Common myeloid progenitor, CD34-positive (primary cell): Measurements from ENCODE around the gene HDAC11.

Experiments
- CTCF ChIA-PET: fragments of 350-600 bp; sonication (Branson Sonifier 250); formaldehyde crosslinking; loops from one replicate; lab custom pipeline; 2021; ENCODE audit warnings: antibody characterized with exemption; lab: Charles Lee
- POLR2A ChIA-PET: fragments of 350-600 bp; sonication (Branson Sonifier 250); formaldehyde crosslinking; loops from one replicate; lab custom pipeline; 2021; ENCODE audit warnings: antibody characterized with exemption; lab: Charles Lee
- DNase-seq, 3 donors: peaks; one replicate each; pipeline versions ENCODE4 v3.0.0 to v3.0.0-alpha.2; 2013
- H3K27ac ChIP-seq, 2 experiments: 1 replicate in 1 of 2; 2 replicates in 1 of 2; pipeline ENCODE4 v1.7.0; 2013; ENCODE audit warnings: inconsistent platforms in 2 of 2, low read length in 2 of 2, mild to moderate bottlenecking in 2 of 2, low read depth in 1 of 2, moderate library complexity in 1 of 2; ENCODE audit not compliant: severe bottlenecking in 2 of 2, insufficient read depth in 1 of 2, poor library complexity in 1 of 2
- H3K27me3 ChIP-seq, 5 experiments: replicated peaks in 2 of 5; 1 replicate in 3 of 5; 2 replicates in 2 of 5; pipeline versions ENCODE4 v1.6.1 to v1.7.0; 2013; ENCODE audit warnings: low read length in 4 of 5, mild to moderate bottlenecking in 2 of 5, moderate library complexity in 2 of 5, inconsistent platforms in 1 of 5; ENCODE audit not compliant: insufficient read depth in 5 of 5, control insufficient read depth in 4 of 5
- H3K36me3 ChIP-seq, 4 experiments: 1 replicate in 2 of 4; 2 replicates in 2 of 4; pipeline versions ENCODE4 v1.6.1 to v1.7.0; 2013; ENCODE audit warnings: low read length in 3 of 4, control low read depth in 1 of 4, mild to moderate bottlenecking in 1 of 4; ENCODE audit not compliant: control insufficient read depth in 4 of 4, insufficient read depth in 4 of 4
- H3K4me1 ChIP-seq, 4 experiments: 1 replicate in 3 of 4; 2 replicates in 1 of 4; pipeline versions ENCODE4 v1.6.1 to v1.7.1; 2013; ENCODE audit warnings: low read length in 3 of 4, mild to moderate bottlenecking in 3 of 4, control low read depth in 1 of 4, inconsistent platforms in 1 of 4, moderate library complexity in 1 of 4; ENCODE audit not compliant: control insufficient read depth in 4 of 4, insufficient read depth in 4 of 4; ENCODE audit errors: control extremely low read depth in 1 of 4
- H3K4me3 ChIP-seq, 7 experiments: 1 replicate in 4 of 7; 2 replicates in 3 of 7; pipeline versions ENCODE4 v1.5.1 to v1.7.0; 2013; ENCODE audit warnings: mild to moderate bottlenecking in 7 of 7, low read length in 6 of 7, moderate library complexity in 6 of 7, inconsistent platforms in 2 of 7, low read depth in 2 of 7, control low read depth in 1 of 7; ENCODE audit not compliant: insufficient read depth in 4 of 7, control insufficient read depth in 1 of 7; ENCODE audit errors: extremely low read depth in 1 of 7
- H3K9me3 ChIP-seq, 5 experiments: 1 replicate in 4 of 5; 2 replicates in 1 of 5; pipeline versions ENCODE4 v1.6.1 to v1.7.1; 2013; ENCODE audit warnings: low read length in 4 of 5, mild to moderate bottlenecking in 2 of 5, inconsistent platforms in 1 of 5, low read depth in 1 of 5, moderate library complexity in 1 of 5; ENCODE audit not compliant: control insufficient read depth in 4 of 5, insufficient read depth in 2 of 5; ENCODE audit errors: control extremely low read depth in 1 of 5
- WGBS: methylation state at CpG from one replicate; pipeline ENCODE4 v1.1.5; 2013; ENCODE audit not compliant: insufficient coverage; 5-methylcytosine and 5-hydroxymethylcytosine counted together

HDAC11 gene

GRCh38 chr3:13522236-13522635 lies 42.1 kb downstream of the HDAC11 start:
- Histone ChIP-seq H3K27ac (no peak overlapping the region), H3K4me3 (no peak overlapping the region), H3K9me3 (no peaks in the 10 kb centered on the region), H3K36me3 (no peaks in the 10 kb centered on the region), H3K4me1 (no peaks in the 10 kb centered on the region), H3K27me3 (no peaks in the 10 kb centered on the region)
- 95% methylated on average over 5 of the region's 5 CpGs for WGBS
- ChIA-PET CTCF (interaction anchor here (1.8 kb wide), 1 partner anchor 22 kb away, joined by 6 read pairs; no protein-coding TSS in a partner anchor), POLR2A (interaction anchor here (1.0 kb wide), 1 partner anchor 52 kb away, joined by 3 read pairs; no protein-coding TSS in a partner anchor)
- DNase-seq, result no peak

GRCh38 chr3:13524979-13525669 lies 45.0 kb downstream of the HDAC11 start:
- Histone ChIP-seq H3K27ac (no peak overlapping the region), H3K4me1 (no peaks in the 10 kb centered on the region), H3K36me3 (no peaks in the 10 kb centered on the region), H3K4me3 (no peak overlapping the region), H3K27me3 (no peaks in the 10 kb centered on the region), H3K9me3 (no peaks in the 10 kb centered on the region)
- POLR2A ChIA-PET, result no interaction called here
- CTCF ChIA-PET, result no interaction called here
- DNase-seq, result no peak
- 96% methylated on average over 8 of the region's 10 CpGs for WGBS

GRCh38 chr3:13525827-13526625 lies 45.9 kb downstream of the HDAC11 start:
- H3K4me3 ChIP-seq, result no peak overlapping the region
- no peak overlapping the region for H3K27ac ChIP-seq
- ChIA-PET CTCF (no interaction called here), POLR2A (no interaction called here)
- H3K4me1 ChIP-seq, result no peaks in the 10 kb centered on the region
- no peak for DNase-seq
- WGBS, result 87% methylated on average over 19 of the region's 20 CpGs
- H3K36me3 ChIP-seq, result no peaks in the 10 kb centered on the region
- H3K27me3 ChIP-seq, result no peaks in the 10 kb centered on the region
- no peaks in the 10 kb centered on the region for H3K9me3 ChIP-seq

GRCh38 chr3:13526626-13526949 lies 46.5 kb downstream of the HDAC11 start:
- WGBS, result 95% methylated on average over 3 of the region's 5 CpGs
- CTCF ChIA-PET, result no interaction called here

GRCh38 chr3:13528217-13528867 lies 48.2 kb downstream of the HDAC11 start:
- Histone ChIP-seq H3K27me3 (no peaks in the 10 kb centered on the region), H3K27ac (no peak overlapping the region), H3K4me3 (no peak overlapping the region), H3K36me3 (no peaks in the 10 kb centered on the region), H3K4me1 (no peaks in the 10 kb centered on the region), H3K9me3 (no peaks in the 10 kb centered on the region)
- ChIA-PET POLR2A (no interaction called here), CTCF (interaction anchor here (0.9 to 1.5 kb wide), 5 partner anchors 8 to 120 kb away, joined by 3 to 4 read pairs (median 3); no protein-coding TSS in a partner anchor)
- DNase-seq, result peak in 2 of 3 donors; percentile 46 to 47
- WGBS, result 93% methylated on average over 7 of the region's 11 CpGs

More at GRCh38 chr3:13526626-13526949, 46.5 kb downstream of the HDAC11 start:
- Histone ChIP-seq H3K36me3 (no peaks in the 10 kb centered on the region), H3K4me1 (no peaks in the 10 kb centered on the region), H3K4me3 (no peak overlapping the region), H3K27me3 (no peaks in the 10 kb centered on the region), H3K9me3 (no peaks in the 10 kb centered on the region), H3K27ac (no peak overlapping the region)
- no peak for DNase-seq
- POLR2A ChIA-PET, result no interaction called here

- ChIA-PET CTCF (interaction anchor here (0.8 to 1.5 kb wide), 6 partner anchors 9 to 119 kb away, joined by 3 to 4 read pairs (median 3); no protein-coding TSS in a partner anchor), POLR2A (no interaction called here)
- 80% methylated on average over 5 of the region's 5 CpGs for WGBS
- Histone ChIP-seq H3K4me1 (no peaks in the 10 kb centered on the region), H3K9me3 (no peaks in the 10 kb centered on the region), H3K27ac (no peak overlapping the region), H3K36me3 (no peaks in the 10 kb centered on the region), H3K27me3 (no peaks in the 10 kb centered on the region), H3K4me3 (no peak overlapping the region)
- no peak for DNase-seq
Observed at GRCh38 chr3:13529196-13530112, 49.3 kb downstream of the HDAC11 start.
